Activated CD8-positive, alpha-beta memory T cell treated with anti-CD3 and anti-CD28 coated beads for 36 hours (primary cell): ENCODE measurements around the gene GPR31. TPM values are rescaled to one million over a fixed set of nuclear protein-coding genes. Genes with fewer than 3 reads are reported as not detected.
"Not testable (repeated sequence)": the region's sequence is repeated elsewhere in the genome, so short reads cannot be mapped to it uniquely, and the experiment has no call there.

ENCODE experiments used
- CTCF ChIA-PET: fragments of 350-600 bp; sonication (Branson Sonifier 250); formaldehyde crosslinking; loops from one replicate; lab custom pipeline; 2021; ENCODE audit warnings: antibody characterized with exemption; lab: Charles Lee
- POLR2A ChIA-PET: fragments of 350-600 bp; sonication (Branson Sonifier 250); formaldehyde crosslinking; loops from one replicate; lab custom pipeline; 2021; ENCODE audit warnings: antibody characterized with exemption; lab: Charles Lee
- total RNA-seq, 2 experiments: library from RNA; stranded (reverse); gene quantifications; one replicate each; pipeline ENCODE4 v1.2.3, GENCODE V29; 2021

GPR31 gene
- total RNA-seq, 2 experiments from 2014 or later, result not detected

DNA sequence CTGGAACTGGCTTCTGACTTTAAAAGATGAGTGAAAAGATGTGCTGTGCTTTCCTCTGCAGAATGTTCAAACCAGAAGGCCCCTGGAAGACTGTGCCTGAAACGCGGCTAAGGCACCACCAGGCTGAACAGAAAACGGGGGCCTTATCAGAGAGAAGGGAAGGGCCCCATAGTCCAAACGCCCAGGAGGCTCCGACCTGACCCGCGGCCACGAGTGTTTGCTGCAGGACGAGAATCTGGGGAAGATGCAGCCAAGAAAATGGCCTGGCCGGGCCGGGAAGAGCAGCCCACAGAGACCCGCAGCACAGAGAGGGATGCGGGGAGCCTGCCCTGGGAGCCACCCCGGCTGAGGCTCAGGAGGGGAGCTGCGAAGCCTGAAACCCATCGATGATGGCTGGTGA lies 10.5 kb upstream of the GPR31 start:
- POLR2A ChIA-PET, CTCF ChIA-PET: not testable (repeated sequence)

- POLR2A ChIA-PET, CTCF ChIA-PET: not testable (repeated sequence)
These were observed 9.9 kb upstream of the GPR31 start for GRCh38 chr6:167167699-167168098.

DNA sequence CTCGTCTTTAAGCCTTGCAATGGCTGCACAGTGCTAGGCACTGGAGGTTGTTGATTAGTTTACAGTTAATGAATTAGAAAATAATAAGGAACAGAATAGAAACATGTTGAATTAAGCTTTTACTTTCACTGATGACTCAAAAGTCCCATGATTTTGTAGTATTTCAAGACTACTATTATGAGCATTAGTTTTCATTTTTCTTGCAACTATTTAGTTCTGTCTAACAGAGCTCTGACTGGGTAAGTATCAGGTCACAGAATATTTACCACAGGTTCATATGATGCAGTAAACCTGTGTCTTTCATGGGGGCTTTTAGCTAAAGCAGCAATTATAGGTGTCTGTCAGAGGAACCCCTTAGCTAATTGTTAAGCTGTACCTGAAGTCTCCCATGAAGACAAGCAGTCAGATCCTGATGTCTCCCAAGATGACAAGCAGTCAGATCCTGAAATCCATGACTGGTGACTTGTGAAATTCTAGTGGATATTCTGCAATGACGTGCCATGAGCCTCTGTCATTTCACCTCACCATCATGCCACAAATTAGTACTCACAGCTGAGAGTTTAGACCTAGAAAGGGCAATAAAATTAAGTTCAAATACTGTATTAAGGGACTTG lies 8.2 kb upstream of the GPR31 start:
- ChIA-PET POLR2A (no interaction called here), CTCF (no interaction called here)

GRCh38 chr6:167164261-167164660 lies 6.5 kb upstream of the GPR31 start:
- POLR2A ChIA-PET, result no interaction called here

DNA sequence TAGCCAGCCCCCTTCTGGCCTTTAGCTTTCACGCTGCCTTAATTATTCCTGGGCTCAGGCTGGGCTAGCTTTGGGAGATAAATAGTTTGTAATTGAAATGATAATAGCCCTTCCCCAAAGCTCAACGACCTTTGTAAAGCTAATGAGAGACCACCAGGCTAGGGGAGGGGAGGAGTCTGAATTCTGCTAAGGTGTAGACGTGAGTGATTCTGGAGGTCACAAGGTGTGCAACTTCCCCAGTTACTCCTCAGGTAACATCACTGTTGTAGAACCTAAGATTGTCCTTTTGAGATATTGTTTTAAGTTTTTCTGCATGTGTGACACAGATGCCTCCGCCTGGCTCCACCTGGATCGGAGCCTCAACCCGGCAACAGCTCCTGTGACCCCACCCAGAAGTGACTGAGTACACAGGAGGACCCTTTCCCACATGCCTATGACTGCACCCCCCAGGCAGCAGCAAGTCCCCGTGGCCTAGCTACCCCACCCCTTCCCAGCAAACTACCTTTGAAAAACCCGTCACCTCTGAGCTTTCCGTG lies 5.8 kb upstream of the GPR31 start:
- POLR2A ChIA-PET, result no interaction called here
- CTCF ChIA-PET, result interaction anchor here (0.6 kb wide), 1 partner anchor 335 kb away, joined by 3 read pairs; no protein-coding TSS in a partner anchor

More at GRCh38 chr6:167164261-167164660, 6.5 kb upstream of the GPR31 start:
- CTCF ChIA-PET, result no interaction called here

DNA sequence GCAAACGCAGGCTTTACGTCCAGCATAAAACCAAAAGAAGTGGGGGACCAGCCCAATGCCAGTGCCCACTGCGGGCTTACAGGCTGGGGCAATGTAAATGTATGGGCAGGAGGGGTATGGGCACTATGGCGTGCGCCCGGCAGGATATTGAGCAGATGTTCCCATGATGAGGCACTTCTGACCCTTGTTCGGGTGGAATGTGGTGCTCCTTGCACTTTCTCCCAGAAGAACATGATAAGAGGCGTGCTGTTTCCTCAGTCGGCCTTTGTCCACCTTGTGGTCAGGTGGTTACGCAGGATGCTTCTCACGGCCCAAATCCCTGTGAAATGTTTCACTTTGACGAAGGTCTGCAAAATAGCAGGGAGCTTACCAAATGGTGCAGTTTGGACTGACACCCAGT lies 4.8 kb upstream of the GPR31 start:
- CTCF ChIA-PET, result no interaction called here
- POLR2A ChIA-PET, result no interaction called here

- ChIA-PET POLR2A (no interaction called here), CTCF (no interaction called here)
These were observed 4.2 kb upstream of the GPR31 start for GRCh38 chr6:167161851-167162467.

DNA sequence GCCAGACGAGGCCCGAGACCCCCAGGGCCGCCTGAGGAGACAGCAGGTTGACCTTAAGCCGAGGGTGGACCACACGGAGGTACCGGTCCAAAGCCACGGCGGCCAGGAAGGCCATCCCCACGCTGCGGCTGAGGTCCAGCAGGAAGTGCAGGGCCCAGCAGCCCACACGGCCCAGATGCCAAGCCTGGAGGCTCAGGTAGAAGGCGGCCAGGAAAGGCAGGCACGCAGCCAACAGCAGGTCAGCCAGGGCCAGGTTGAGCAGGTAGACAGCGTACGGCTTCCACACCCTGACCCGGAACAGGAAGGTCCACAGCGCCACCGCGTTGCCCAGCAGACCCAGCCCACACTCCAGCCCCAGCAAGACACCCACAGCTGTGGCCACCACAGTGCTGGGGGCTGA lies 366 bp downstream of the GPR31 start:
- CTCF ChIA-PET, result no interaction called here
- POLR2A ChIA-PET, result no interaction called here

DNA sequence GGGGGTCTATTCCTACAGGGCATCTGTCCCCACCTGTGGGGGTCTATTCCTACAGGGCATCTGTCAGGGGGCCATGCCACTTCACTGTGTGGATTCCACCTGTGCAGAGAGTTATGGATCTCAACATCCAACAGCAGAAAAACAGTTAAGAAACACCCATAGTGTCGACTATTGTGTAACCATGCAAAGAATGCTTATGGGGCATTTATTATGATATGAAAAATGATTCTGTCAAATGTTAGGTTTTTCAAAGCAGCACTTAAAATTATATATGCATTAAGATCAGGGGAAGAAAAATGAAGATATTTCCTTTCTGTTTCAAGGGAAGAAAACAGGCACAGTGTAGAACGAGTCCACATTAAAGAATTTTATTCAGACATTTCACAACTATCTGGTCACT lies 2.9 kb downstream of the GPR31 start:
- CTCF ChIA-PET, result no interaction called here

GRCh38 chr6:167154291-167154690 lies 3.5 kb downstream of the GPR31 start:
- CTCF ChIA-PET, result no interaction called here
- POLR2A ChIA-PET, result no interaction called here

More for the DNA sequence above, 2.9 kb downstream of the GPR31 start:
- POLR2A ChIA-PET, result no interaction called here

GRCh38 chr6:167153521-167153959 lies 4.2 kb downstream of the GPR31 start:
- ChIA-PET POLR2A (interaction anchor here (0.8 to 1.1 kb wide), 2 partner anchors 323 to 527 kb away, joined by 3 to 4 read pairs; partner anchors contain the start of gene RPS6KA2), CTCF (interaction anchor here (1.1 kb wide), 1 partner anchor 378 kb away, joined by 3 read pairs; no protein-coding TSS in a partner anchor)

- ChIA-PET CTCF (interaction anchor here (1.1 kb wide), 1 partner anchor 378 kb away, joined by 3 read pairs; no protein-coding TSS in a partner anchor), POLR2A (interaction anchor here (0.8 to 1.1 kb wide), 2 partner anchors 322 to 526 kb away, joined by 3 to 4 read pairs; partner anchors contain the start of gene RPS6KA2)
These were observed 4.9 kb downstream of the GPR31 start for GRCh38 chr6:167152862-167153261.

- ChIA-PET POLR2A (no interaction called here), CTCF (no interaction called here)
These were observed 6.1 kb downstream of the GPR31 start for GRCh38 chr6:167151648-167152047.

GRCh38 chr6:167150941-167151549 lies 6.7 kb downstream of the GPR31 start:
- ChIA-PET POLR2A (no interaction called here), CTCF (no interaction called here)

DNA sequence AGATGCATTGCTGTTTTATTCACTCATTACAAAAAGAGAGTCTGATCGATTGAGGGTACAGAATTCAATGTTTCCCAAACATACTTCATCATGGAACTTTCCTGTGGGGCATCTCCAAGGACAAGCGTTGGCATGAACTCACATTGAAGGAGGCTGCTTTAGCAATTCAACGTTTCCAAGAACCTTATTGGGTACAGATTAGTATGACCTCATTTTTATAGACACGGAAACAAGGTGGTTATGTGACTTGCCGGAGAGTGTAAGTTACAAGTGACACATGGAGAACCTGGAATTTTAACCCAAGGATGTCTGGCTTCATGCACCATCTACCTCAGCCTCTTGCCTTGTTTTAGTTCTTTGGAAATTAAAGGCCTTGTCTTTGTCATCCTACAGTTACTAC lies 8.8 kb downstream of the GPR31 start:
- ChIA-PET POLR2A (no interaction called here), CTCF (no interaction called here)

GRCh38 chr6:167148021-167148420 lies 9.8 kb downstream of the GPR31 start:
- POLR2A ChIA-PET, result no interaction called here
- CTCF ChIA-PET, result interaction anchor here (0.8 kb wide), 1 partner anchor 204 kb away, joined by 3 read pairs; no protein-coding TSS in a partner anchor

- ChIA-PET CTCF (no interaction called here), POLR2A (no interaction called here)
These were observed 10.8 kb downstream of the GPR31 start for GRCh38 chr6:167146977-167147376.

DNA sequence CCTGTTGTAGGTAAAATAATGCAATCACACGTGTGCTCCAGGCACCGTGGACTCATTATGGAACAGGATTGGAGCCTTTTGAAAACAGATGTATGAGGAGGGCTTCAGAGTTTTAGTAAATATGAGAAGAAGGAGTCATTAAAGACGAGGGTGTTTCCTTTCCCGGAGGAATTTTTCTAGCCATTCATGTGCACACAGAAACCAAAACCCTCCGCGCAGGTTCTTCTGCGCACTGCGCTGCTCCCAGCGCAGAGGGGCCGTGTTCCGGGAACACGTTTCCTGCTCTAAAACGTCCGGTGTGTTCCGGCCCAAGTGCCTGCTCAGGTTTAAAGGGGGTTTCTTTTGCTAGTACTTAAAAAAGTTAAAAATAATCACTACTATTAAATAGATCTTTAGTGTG lies 11.6 kb downstream of the GPR31 start:
- CTCF ChIA-PET, result no interaction called here

DNA sequence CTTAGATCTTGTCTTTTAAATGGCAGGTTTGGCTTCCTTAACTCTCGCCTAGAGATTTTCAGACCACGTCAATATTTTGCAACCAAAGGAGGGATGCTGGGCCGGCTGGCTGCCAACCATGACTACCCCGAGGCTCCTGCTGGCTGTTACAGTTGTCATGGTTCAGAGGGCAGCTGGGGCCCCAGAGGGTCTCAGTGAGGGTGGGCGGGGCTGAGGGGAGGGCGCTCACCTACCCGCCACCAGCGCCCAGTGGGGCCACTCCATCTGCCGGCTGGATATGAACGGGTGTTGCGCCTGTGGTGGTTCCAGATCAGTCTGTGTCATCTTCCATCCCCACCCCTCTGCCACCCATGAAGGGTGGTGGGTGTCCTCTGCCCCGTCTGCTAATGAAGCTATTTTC lies 12.3 kb downstream of the GPR31 start:
- ChIA-PET CTCF (no interaction called here), POLR2A (no interaction called here)

More for the DNA sequence above, 11.6 kb downstream of the GPR31 start:
- POLR2A ChIA-PET, result no interaction called here

DNA sequence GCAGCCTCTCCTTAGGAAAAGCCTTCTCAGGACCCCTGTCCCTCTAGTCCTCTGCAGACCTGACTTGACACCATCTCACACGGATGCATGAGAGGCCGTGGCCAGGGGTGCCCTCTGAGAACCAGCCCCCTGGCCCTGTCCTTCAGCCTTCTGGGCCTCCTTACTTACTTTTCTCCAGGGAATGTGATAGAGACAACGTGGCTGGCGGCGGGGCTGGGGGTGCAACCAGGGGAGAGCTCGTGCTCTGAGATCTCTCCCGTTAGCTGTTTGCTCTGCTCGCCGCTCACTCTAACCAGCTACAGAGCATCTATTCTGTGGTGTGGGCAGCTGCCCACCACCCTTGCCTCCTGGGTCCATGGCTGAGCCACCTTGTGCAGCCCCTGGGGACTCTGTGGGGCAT lies 14.7 kb downstream of the GPR31 start:
- POLR2A ChIA-PET, result no interaction called here

More for the DNA sequence above, 14.7 kb downstream of the GPR31 start:
- CTCF ChIA-PET, result interaction anchor here (0.6 to 2.5 kb wide), 2 partner anchors 154 to 208 kb away, joined by 3 to 8 read pairs; no protein-coding TSS in a partner anchor
